Measurements from ENCODE around the gene OSER1.

OSER1 gene

GRCh38 chr20:44172572-44172950, 38.0 kb downstream of the OSER1 start:
- no peak for DNase-seq

- DNase-seq, result no peak
Observed at GRCh38 chr20:44171775-44172571, 38.6 kb downstream of the OSER1 start.

DNA sequence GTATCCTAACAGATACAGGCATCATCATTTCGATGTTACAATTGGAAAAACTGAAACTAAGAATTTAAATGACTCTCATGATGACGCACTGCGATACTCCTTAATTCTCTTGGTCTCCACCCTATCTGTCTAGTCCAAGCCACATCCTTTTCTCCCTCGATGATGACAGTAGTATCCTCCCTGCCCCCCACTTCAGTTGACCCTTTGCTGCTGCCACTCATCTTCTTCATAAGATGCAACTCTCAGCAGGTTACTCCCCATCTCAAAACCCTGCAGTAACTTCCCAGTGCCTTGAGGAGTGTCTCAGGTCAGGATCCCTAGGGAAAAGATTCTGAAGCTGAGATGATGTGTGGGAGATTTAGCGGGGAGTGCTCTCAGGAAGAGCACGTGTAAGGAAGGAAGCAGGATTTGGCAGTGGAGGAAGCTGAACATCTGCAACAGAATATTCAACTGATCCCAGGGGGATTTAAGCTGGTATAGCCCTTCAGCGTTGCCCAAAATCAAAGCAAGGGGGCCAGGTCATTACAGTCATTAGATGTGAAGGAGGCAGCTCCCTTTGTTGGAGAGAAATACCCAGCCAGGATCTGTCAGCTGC, 39.7 kb downstream of the OSER1 start:
- DNase-seq, result no peak

DNA sequence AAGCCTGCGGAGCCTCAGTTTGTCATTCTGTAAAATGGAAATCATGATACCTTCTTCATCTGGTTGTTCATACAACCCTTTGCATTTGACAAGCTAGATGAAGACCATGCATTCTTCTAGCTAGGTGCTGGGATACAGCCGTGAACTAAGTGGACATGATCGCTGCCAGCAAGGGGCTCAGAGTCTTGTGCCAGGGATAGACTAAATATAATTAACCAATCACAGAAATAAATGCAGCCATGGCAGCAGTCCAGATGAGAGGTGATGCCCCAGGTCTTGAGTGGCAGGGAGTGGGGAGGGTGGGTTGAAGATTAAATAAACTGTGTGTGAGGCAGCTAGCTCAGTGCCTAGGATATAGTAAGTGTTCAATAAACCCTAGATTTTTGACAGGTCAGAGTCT, 42.8 kb downstream of the OSER1 start:
- no peak for DNase-seq

- DNase-seq, result no peak
Observed at GRCh38 chr20:44166477-44166876, 44.1 kb downstream of the OSER1 start.

DNA sequence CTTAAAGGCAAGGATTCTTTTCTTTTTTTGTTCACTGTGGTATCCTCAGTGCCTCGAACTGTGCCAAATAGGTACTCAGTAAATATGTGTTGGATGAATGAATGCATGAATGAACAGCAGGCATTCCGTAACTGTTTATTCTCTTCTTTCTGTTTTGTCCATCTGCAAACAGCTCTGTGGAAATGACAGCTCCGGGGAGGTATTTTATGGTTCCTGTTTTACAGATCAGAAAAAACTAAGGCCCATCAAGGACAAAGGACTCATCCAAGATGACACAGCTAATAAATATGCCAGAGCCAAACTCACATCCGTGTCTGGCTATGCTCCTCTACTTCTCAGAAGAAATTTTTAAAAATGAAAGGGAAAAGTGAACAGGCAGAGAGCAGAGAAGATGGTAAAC, 44.6 kb downstream of the OSER1 start:
- DNase-seq, result no peak

- no peak for DNase-seq
Observed at GRCh38 chr20:44160133-44160532, 50.4 kb downstream of the OSER1 start.

DNA sequence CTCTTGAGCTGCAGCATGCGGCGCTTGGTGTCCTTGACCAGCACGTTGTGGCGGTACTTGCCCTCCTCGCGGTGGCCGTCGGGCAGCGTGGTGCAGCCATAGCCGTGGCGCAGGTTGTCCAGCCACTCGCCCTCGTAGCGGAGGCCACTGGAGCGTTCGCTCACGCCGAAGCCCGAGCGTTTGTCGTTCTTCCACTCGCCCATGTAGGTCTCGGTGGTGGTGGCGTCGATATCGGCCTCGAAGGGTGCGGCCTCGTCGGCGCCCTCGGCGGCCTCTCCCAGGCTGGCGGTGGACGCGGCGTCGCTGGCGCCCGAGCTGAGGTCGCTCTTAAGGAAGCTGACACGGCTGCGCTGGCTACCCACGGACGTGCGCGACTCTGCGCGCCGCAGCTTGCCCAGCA, 50.9 kb downstream of the OSER1 start:
- no peak for DNase-seq

DNA sequence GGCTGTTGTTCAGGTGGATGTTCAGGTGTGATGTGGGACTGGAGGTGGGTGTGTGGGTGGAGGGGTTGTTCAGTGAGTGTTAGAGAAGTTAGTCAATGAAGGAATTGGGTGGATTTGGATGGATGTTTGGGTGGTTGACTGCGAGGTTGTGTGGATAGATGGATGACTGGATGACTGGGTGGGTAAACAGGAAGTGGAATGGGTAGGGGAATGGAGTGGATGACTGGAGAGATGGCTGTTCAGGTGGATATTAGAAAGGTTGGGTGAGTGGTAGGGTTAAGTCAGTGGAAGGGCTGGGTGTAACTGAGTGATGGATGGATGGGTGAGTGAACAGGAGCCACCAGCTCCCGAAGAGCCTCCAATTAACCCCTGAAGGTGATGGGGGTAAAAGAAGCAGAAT, 51.4 kb downstream of the OSER1 start:
- no peak for DNase-seq

- DNase-seq, result no peak
Observed at GRCh38 chr20:44157061-44157460, 53.5 kb downstream of the OSER1 start.

- DNase-seq, result no peak
Observed at GRCh38 chr20:44154521-44155001, 56.0 kb downstream of the OSER1 start.

DNA sequence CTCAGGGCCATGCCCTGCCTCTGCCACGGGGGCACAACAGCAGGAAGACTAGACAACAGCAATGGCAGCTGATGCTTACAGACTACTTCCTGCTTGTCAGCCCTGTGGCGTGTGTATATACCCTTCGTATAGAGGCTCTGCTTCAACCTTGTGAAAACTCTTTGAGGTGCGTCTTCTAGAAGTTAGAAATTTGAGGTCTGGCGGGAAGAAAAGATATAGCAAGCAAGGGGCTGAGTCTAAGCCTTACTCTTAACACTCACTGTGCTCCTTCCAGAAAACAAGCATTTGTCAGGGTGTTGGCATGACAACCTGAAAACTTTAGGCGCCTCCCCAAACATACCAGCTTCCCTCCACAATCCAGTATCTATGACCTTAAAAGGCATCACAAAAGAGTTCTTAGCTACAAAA, 56.9 kb downstream of the OSER1 start:
- DNase-seq, result no peak

DNA sequence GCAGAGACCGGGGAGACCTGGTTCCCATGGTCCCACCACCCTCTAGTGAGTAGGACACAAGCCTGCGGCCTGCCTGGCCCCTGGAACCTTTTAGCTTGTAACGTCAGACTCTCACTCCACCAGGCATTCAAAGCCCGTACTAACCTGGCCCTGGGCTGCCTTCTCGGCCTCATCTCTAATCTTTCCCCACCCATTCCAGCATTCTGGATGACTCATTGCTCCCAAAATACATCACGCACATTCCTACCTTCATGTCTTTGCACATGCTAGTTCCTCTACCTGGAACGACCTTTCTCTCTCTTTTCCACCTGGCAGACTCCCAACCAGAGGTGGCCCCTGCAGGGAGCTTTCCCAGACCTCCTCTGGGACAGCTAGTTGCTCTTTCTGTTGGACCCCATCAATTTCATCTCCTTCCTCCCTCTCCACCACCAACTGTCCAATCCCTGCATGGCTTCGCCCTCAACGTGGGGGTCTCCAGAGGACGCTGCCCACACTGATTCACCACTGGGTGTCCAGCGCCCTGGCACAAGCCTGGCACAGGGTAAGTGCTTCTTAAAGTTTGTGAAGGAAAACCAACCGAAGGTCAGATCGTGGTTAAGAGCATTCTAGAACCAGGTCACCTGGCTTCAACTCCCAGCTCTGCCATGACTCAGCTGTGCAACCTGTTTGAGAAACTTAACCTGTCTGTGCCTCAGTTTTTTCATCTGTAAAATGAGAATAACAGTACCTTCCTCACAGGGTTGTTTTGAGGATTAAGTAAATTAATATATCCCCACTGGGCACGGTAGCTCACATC, 58.8 kb downstream of the OSER1 start:
- DNase-seq, result no peak

- no peak for DNase-seq
Observed at GRCh38 chr20:44146272-44146671, 64.3 kb downstream of the OSER1 start.

All from NCI-H1417 treated with DMSO at 0.1 percent for 48 hours (cell line).